ENCODE measurements around the gene SAP30L.

DNA sequence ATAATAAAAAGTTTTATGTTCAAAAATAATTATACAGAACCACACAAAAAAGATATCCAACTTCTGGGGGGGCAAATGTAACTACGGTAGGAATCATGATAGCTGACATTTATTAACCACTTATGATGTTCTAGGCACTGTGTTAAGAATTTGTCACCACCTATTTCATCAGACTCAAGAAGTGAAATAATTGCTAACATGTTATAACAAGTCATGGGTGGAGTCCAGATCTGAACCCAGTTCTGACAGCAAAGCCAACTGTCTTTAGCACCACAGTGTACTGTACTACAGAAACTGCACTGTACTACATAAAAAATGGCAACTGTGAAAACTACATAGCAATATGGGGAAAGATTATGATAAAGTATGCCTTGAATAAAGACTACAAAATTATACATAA, 3.0 kb upstream of the SAP30L start:
- TF ChIP-seq, protein P1, sequence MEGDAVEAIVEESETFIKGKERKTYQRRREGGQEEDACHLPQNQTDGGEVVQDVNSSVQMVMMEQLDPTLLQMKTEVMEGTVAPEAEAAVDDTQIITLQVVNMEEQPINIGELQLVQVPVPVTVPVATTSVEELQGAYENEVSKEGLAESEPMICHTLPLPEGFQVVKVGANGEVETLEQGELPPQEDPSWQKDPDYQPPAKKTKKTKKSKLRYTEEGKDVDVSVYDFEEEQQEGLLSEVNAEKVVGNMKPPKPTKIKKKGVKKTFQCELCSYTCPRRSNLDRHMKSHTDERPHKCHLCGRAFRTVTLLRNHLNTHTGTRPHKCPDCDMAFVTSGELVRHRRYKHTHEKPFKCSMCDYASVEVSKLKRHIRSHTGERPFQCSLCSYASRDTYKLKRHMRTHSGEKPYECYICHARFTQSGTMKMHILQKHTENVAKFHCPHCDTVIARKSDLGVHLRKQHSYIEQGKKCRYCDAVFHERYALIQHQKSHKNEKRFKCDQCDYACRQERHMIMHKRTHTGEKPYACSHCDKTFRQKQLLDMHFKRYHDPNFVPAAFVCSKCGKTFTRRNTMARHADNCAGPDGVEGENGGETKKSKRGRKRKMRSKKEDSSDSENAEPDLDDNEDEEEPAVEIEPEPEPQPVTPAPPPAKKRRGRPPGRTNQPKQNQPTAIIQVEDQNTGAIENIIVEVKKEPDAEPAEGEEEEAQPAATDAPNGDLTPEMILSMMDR (IDR thresholded peaks at IDR 0.05) = no peak
- TF ChIP-seq EP300 (IDR thresholded peaks at IDR 0.05) (no peak), POLR2A (IDR thresholded peaks at IDR 0.05; ENCODE audit: low read depth) (no peak)
